Muscle layer of duodenum (tissue), 2 donors: ENCODE measurements around the gene CFAP74.
A peak's percentile ranks its signal among the peaks of the same experiment; 100 is the strongest.

ENCODE experiments used
- H3K27ac ChIP-seq: one replicate; pipeline ENCODE4 v1.7.0; 2013; ENCODE audit warnings: mild to moderate bottlenecking, low read length
- H3K27me3 ChIP-seq: one replicate; pipeline ENCODE4 v1.7.0; 2013; ENCODE audit warnings: low read depth, mild to moderate bottlenecking, control low read depth, low read length
- H3K36me3 ChIP-seq, 2 donors: one replicate each; pipeline ENCODE4 v1.7.0; 2013; ENCODE audit warnings: low read length in 2 of 2, control low read depth in 1 of 2, mild to moderate bottlenecking in 1 of 2; ENCODE audit not compliant: insufficient read depth in 2 of 2, control insufficient read depth in 1 of 2
- H3K4me1 ChIP-seq, 2 donors: one replicate each; pipeline ENCODE4 v1.7.0; 2013; ENCODE audit warnings: low read length in 2 of 2, mild to moderate bottlenecking in 2 of 2, control low read depth in 1 of 2, moderate library complexity in 1 of 2; ENCODE audit not compliant: insufficient read depth in 2 of 2, control insufficient read depth in 1 of 2
- H3K4me3 ChIP-seq, 2 donors: one replicate each; pipeline ENCODE4 v1.7.0; 2013; ENCODE audit warnings: low read length in 2 of 2, low read depth in 1 of 2, mild to moderate bottlenecking in 1 of 2
- H3K9me3 ChIP-seq, 2 donors: one replicate each; pipeline ENCODE4 v1.7.0; 2013; ENCODE audit warnings: low read length in 2 of 2, control low read depth in 1 of 2, mild to moderate bottlenecking in 1 of 2; ENCODE audit not compliant: control insufficient read depth in 1 of 2
- donor health status: healthy.

The CFAP74 gene

DNA sequence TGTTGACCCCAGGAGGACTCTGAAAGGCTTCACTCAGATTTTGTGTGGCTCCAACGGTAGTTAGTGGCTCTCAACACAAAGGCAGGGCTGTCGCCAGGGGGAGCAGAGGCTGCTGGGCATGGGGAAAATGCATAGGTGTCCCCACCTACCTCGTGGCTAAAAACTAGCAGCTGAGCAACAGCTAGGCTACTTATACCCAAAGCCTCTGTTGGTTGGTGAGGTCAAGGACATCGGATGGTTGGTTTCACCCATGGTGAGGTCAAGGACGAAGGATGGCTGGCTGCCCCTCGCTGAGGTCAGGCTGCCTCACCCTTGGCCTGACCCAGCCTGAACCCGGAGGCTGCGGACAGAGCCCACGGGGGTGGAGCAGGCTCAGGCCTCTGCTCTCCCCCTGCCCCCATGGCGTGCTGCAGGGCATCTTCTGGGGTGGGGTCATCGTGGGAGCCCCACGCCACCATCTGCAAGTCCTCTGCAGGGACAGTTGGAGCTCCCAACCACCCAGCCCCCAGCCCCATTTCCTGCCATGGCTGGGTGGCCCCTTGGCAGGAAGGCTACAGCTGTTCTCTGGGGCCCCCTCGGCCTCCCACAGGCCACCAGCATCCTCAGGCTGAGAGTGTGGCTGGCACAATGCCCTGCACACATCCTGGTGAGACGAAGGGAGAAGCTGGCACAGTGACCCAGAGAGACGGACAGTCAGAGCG is 104.2 kb downstream of the CFAP74 start:
- H3K27me3 ChIP-seq, result peaks cover 4% of the 10 kb centered on the region
- no peak overlapping the region for H3K27ac ChIP-seq
- no peaks in the 10 kb centered on the region for H3K36me3 ChIP-seq
- no peaks in the 10 kb centered on the region for H3K9me3 ChIP-seq
- H3K4me3 ChIP-seq, result no peak overlapping the region
- peaks cover 0 to 7% of the 10 kb centered on the region in 2 donors for H3K4me1 ChIP-seq

DNA sequence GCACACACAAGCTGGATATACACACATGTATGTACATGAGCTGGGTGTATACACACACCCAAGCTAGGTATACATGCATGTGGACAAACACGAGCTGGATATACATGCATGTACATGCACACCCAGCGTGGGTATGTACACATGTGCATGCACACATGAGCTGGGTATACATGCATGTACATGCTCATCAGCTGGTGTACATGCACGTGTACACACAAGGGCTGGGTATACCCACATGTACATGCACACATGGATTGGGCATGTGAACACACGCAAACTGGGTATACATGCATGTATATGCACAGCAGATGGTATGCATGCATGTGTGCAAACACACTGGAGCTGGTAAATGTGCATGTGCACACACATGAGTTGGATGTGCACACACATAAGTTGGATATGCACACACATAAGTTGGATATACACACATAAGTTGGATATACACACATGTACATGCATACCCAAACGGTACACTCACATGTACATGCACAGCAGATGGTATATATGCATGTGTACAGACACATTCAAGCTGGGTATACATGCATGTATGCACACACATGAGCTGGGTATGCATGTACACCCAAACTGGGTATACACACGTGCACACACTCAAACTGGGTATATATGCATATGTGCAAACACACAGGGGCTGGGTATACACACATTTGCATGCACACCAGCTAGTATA is 105.2 kb downstream of the CFAP74 start:
- no peaks in the 10 kb centered on the region for H3K9me3 ChIP-seq
- H3K27me3 ChIP-seq, result peaks cover 4% of the 10 kb centered on the region
- no peaks in the 10 kb centered on the region for H3K36me3 ChIP-seq
- H3K4me3 ChIP-seq, result no peak overlapping the region
- no peak overlapping the region for H3K27ac ChIP-seq
- H3K4me1 ChIP-seq, result peaks cover 0 to 9% of the 10 kb centered on the region in 2 donors

DNA sequence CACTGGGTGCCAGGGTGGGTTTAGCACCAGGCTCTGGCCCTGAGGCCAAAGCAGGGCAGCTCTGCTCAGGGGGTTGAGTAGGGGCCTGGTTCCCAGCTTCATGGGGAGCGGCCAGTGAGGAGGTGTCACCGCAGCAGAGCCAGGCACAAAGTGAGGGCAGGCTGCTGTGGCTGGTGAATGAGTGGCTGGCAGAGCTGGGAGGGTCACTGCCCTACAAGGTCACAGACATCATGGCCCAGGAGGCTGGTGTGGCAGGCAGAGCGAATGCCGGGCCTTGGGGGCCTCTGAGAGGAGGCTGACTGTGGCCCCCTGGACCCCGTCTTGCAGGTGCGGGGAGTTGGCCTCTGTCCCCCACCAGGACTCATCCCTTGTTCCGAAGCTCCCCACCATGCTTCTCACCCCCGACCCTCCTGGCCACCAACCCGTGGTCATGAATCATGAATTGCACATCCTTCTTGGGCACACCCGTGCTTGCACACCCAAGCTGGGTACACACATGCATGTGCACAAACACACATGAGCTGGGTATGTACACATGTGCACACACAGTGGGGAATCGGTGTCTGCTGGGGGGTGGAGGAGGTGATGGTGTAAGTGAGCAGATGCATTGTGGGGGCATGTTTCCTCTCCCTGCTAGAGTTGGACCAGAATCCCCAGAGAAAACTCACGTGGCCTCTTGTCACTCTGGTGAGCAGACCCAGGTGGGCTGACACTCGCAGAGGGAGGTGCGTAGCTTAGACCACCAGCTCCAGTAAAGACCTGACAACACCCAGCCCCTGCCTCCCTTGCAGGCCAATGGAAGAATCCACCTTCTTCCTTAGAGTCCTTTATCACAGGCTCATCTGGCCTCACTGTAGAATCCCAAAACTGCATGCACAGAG is 107.9 kb downstream of the CFAP74 start:
- Histone ChIP-seq H3K4me3 (no peak overlapping the region), H3K27me3 (peaks cover 4% of the 10 kb centered on the region), H3K27ac (peak overlapping the region; percentile 33), H3K9me3 (no peaks in the 10 kb centered on the region), H3K36me3 (no peaks in the 10 kb centered on the region), H3K4me1 (peaks cover 0 to 19% of the 10 kb centered on the region in 2 donors)

DNA sequence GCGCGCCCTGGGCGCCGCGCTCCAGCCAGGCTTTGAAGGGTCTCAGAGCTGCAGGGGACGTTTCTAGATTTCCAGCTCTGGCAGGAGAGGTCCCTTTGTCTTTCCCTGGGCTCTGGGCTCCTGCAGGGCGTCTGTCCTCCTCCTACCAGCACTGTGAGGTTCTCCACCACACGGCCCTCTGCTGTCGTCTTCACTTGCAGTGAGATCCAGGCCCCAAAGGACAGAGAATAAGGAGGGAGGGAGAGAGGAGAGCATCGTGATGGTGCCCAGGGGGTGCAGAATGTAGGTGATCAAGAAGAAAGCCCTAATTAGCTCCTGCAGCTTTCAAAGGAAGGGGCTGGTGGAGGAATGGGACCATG is 108.5 kb downstream of the CFAP74 start:
- Histone ChIP-seq H3K4me1 (peaks cover 0 to 19% of the 10 kb centered on the region in 2 donors), H3K4me3 (no peak overlapping the region), H3K27ac (peak overlapping the region; percentile 33), H3K27me3 (peaks cover 4% of the 10 kb centered on the region), H3K9me3 (no peaks in the 10 kb centered on the region), H3K36me3 (no peaks in the 10 kb centered on the region)

DNA sequence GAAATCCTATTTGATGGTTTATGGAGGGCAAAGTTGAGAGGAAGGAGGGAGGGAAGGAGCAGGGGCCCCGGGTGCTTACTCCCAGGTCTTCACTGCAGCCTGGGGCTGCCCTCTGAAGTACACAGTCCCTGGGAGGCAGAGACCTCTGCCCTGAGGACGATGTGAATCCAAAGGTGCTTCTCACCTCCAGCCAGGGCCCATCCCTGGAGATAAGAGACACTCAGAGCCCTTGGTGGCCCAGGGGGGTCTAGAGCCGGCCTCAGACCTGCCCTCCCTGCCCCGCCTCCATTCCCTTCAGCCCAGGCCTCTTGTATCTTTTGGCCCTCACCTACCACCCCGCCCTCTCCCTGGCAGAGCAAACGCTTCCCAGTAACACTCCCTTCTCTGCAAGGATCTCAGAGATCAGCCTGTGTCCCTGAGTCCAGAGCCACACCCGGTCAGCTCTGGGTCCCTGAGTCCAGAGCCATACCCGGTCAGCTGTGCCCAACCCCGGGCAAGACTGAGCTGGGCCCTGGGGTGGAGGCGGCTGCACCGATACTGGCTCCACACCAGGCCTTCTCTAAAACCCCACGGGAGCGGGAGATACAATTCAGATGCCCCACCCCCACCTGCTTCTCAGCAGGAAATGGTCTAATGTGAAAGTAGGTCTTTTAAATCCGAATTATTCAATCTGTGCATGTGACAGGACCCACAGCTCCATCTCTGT is 109.1 kb downstream of the CFAP74 start:
- Histone ChIP-seq H3K4me3 (no peak overlapping the region), H3K27me3 (peaks cover 4% of the 10 kb centered on the region), H3K27ac (peak overlapping the region; percentile 33), H3K36me3 (no peaks in the 10 kb centered on the region), H3K9me3 (no peaks in the 10 kb centered on the region), H3K4me1 (peaks cover 0 to 19% of the 10 kb centered on the region in 2 donors)

DNA sequence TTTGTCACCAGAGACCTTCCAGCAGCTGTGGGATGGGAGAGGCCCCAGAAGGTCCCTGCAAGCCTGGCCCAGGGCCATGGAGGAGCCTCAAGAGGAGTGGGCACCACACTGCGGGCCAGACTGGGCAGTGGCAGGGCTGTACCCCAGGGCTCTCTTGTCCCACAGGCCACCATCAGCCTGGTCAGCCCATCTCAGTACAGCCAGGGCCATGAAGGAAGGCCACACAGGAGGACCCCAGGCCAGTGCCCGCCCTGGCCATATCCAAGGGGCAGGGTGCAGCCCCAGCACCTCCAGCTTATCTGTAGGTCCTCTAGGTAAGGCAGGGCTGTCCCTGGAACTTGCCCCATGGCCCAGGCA is 109.6 kb downstream of the CFAP74 start:
- H3K36me3 ChIP-seq, result no peaks in the 10 kb centered on the region
- H3K27ac ChIP-seq, result peak overlapping the region; percentile 23
- no peaks in the 10 kb centered on the region for H3K9me3 ChIP-seq
- H3K27me3 ChIP-seq, result peaks cover 4% of the 10 kb centered on the region
- peaks cover 3 to 24% of the 10 kb centered on the region in 2 donors for H3K4me1 ChIP-seq
- no peak overlapping the region for H3K4me3 ChIP-seq

DNA sequence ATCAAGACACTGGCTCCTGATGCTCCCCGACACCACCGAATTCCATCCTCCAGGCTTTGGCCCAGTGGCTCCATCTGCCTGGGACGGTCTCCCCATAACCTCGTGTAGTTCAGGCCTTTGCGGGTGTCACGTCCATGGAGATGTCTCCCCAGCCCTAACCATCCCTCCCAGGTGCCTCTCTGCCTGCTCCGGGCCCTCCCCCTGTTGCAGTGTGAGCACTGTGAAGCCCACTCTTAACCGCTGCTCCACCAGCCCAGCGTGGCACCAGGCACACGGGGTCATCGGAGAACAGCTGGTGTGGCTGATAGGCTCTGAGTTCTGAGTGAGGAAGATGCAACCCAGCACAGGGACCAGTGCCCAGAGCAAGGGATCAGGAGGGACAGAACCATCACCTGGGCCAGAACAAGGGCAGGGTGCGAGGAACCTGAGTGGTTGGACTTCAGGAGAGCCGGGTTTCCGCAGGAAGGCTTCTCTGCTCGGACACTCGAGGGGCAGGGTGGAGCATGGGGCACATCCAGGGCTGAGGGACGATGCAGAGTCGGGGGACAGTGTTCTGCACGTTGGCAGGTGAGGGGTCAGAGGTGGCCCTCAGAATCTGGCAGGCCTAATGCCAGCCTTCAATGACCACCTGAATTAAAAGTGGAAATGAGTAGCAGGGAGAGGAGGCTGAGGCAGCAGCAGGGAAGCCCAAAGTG is 110.1 kb downstream of the CFAP74 start:
- H3K27me3 ChIP-seq, result peaks cover 4% of the 10 kb centered on the region
- no peaks in the 10 kb centered on the region for H3K36me3 ChIP-seq
- H3K4me3 ChIP-seq, result no peak overlapping the region
- peaks cover 7 to 30% of the 10 kb centered on the region in 2 donors for H3K4me1 ChIP-seq
- peak overlapping the region; percentile 23 for H3K27ac ChIP-seq
- no peaks in the 10 kb centered on the region for H3K9me3 ChIP-seq

DNA sequence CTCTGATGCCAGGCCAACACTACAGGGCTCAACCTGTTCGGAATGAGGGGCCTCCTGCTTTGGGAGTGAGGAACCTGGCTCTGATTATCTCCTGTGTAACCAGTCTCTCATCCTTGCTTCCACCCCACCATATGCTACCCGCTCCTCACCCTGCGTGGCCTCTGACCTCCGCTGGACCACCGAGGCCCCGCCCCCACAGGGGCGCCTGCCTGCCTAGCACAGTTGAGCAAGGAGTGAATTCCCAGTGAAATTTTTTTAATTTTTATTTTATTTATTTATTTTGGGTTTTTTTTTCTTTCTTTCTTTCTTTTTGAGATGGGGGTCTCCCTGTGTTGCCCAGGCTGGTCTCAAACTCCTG is 110.8 kb downstream of the CFAP74 start:
- Histone ChIP-seq H3K9me3 (no peaks in the 10 kb centered on the region), H3K27me3 (peaks cover 4% of the 10 kb centered on the region), H3K4me3 (peak overlapping the region; percentile 66 to 73), H3K36me3 (no peaks in the 10 kb centered on the region), H3K27ac (peak overlapping the region; percentile 78), H3K4me1 (peaks cover 7 to 37% of the 10 kb centered on the region in 2 donors)

DNA sequence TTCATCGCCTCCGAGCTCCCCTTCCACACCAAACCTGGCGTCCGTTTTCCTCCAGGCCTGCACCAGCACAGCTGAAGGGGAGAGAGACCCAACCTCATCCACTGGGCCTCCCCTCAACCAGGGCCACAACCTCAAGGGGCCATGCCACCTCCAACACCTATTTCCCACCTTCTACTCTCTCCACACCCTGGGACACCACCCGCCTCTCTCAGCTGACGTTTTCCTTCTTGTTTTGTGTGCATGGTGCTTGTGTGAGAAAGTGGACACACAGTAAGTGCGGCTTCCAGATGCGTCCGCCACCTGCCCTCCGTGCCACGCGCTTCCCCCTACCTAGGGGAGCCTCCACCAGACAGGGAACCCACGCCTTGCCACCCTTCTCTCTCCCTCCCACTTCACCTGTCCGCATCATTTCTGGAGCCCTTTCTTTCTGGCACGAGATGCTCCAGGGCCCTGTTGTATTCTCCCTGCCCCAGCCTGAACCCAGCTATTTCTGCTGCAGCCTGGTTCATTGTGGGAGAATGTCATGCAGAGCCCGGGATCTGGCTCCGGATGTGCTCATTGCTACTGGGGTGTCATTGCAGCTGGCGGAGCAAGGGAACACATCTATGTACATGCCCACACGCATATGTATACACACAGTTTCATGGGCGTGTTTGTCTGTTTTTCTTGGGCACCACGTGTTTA is 111.4 kb downstream of the CFAP74 start:
- Histone ChIP-seq H3K36me3 (no peaks in the 10 kb centered on the region), H3K27me3 (peaks cover 4% of the 10 kb centered on the region), H3K4me3 (peak overlapping the region; percentile 66 to 73), H3K27ac (peak overlapping the region; percentile 78), H3K4me1 (peaks cover 7 to 41% of the 10 kb centered on the region in 2 donors), H3K9me3 (no peaks in the 10 kb centered on the region)

DNA sequence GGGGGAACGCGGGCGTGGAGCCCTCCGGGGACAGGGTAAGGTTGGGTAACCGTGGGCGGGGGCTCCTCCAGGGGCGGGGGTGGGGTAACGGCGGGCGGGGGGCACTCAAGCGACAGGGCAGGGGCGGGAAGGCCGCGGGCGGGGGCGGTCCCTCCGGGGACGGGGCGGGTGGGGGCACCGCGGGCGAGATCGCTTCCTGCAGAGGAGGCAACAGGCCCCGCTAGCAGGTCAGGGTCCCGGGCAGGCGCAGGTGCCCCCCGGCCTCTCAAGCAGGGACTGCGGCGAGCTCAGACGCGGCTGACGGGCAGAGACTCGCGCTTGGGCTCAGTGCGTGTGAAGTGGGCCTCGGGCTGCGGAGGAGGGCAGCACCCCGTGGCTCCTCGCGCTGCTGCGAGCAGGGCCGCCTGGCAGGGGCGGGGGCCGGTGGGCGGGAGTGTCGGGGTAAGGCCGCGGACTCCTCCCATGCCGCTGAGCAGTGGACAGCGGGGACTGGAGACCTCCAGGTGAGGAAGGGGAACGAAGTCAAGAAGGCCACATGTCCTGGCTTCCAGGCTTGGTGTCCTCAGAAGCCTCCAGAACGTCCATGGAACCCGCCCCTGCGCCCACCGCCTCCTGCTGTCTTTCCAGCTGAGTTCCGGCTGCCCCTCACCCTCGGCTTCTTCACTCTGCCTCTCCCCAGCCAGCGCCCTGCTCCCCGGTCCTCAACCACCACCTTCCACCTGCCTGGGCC is 112.1 kb downstream of the CFAP74 start:
- Histone ChIP-seq H3K36me3 (no peaks in the 10 kb centered on the region), H3K4me3 (peak overlapping the region; percentile 66 to 73), H3K27me3 (peaks cover 4% of the 10 kb centered on the region), H3K27ac (peak overlapping the region; percentile 78), H3K4me1 (peaks cover 7 to 45% of the 10 kb centered on the region in 2 donors), H3K9me3 (no peaks in the 10 kb centered on the region)
